Gastroesophageal sphincter (tissue), 3 donors: ENCODE measurements around the gene SLC35E1.

Experiments
- CTCF ChIP-seq, 4 experiments: fragments of 200-600 bp in 2 of 4; fragments of 450-650 bp in 2 of 4; sonication (generic) in 1 of 4; IDR thresholded peaks; one replicate each; pipeline ENCODE4 v1.5.1; 2017 to 2019; ENCODE audit warnings: antibody characterized with exemption in 4 of 4, mild to moderate bottlenecking in 2 of 4, moderate library complexity in 2 of 4
- POLR2A ChIP-seq, 2 donors: fragments of 450-650 bp; IDR thresholded peaks; one replicate each; pipeline ENCODE4 v1.6.1; 2017; ENCODE audit warnings: antibody characterized with exemption in 2 of 2, mild to moderate bottlenecking in 2 of 2, moderate library complexity in 1 of 2

GRCh38 chr19:16536130-16536529, 36.1 kb downstream of the SLC35E1 start:
- TF ChIP-seq CTCF (IDR thresholded peaks at IDR 0.05) (no peak), POLR2A (IDR thresholded peaks at IDR 0.05) (no peak)
